Transverse colon (tissue), 3 donors: ENCODE data around the gene STAM2.

Experiments used
- CTCF ChIP-seq, 5 experiments: fragments of 200-600 bp in 3 of 5; fragments of 450-650 bp in 2 of 5; sonication (generic) in 3 of 5; IDR thresholded peaks; 1 replicate in 2 of 5; 2 replicates in 3 of 5; pipeline ENCODE4 v1.5.1; 2016 to 2017; ENCODE audit warnings: antibody characterized with exemption in 5 of 5, inconsistent platforms in 3 of 5, mild to moderate bottlenecking in 2 of 5, moderate library complexity in 1 of 5
- EP300 ChIP-seq: sonication (generic); formaldehyde crosslinking; IDR thresholded peaks from one replicate; pipeline ENCODE4 v1.6.1; 2017; ENCODE audit warnings: antibody characterized with exemption, low read depth
- POLR2A ChIP-seq: fragments of 450-650 bp; IDR thresholded peaks from one replicate; pipeline ENCODE4 v1.6.1; 2016; ENCODE audit warnings: antibody characterized with exemption, mild to moderate bottlenecking, moderate library complexity

DNA sequence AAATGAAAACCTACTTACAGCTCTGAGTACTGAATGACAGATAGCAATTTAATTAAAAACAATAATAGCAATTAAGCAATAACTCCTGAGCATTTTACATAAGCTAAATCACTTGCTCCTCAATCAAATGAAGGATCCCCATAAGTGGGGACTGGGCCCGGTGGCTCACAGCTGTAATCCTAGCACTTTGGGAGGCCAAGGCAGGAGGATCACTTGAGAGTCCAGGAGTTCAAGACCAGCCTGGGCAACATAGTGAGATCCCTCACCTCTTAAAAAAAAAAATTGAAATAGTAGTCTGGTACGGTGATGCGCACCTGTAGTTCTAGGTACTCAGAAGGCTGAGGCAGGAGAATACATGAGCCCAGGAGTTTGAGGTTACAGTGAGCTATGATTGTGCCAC lies 13.4 kb downstream of the STAM2 start:
- TF ChIP-seq POLR2A (no peak), CTCF (IDR thresholded peaks at IDR 0.05) (no peak), EP300 (no peak)
